Measurements from ENCODE around the gene ADAMTS15. TPM values are rescaled to one million over a fixed set of nuclear protein-coding genes. Genes with fewer than 3 reads are reported as not detected.

Gene ADAMTS15
- total RNA-seq, 1 donor from 2014 or later = 22.0 TPM

DNA sequence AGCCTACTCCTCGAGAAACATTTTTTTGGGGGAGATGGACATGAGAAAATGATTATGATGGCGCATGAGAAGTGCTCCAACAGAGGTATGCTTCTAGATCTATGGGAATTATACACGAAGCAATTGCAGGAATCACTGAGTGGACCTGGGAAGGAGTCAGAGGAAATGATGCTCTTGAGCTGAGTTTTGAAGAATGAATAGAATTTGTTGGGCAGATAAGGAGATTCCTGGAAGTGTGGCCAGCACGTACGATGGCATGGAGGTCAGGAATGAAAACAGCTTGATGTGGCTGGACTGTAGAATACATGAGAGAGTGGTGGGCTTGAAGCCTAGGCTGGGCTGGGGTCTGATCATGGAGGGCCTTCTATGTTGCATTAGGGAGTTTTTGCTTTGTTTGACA is 31.7 kb downstream of the ADAMTS15 start:
- no peak for DNase-seq (ENCODE audit: extremely low spot score, unreplicated experiment)
- peaks cover 5% of the 10 kb centered on the region for H3K4me1 Mint-ChIP-seq (ENCODE audit: unreplicated experiment)
- no peaks in the 10 kb centered on the region for H3K9me3 Mint-ChIP-seq
- no peak overlapping the region for H3K4me3 Mint-ChIP-seq
- peaks cover 4% of the 10 kb centered on the region for H3K36me3 Mint-ChIP-seq
- TF ChIP-seq, protein P1, sequence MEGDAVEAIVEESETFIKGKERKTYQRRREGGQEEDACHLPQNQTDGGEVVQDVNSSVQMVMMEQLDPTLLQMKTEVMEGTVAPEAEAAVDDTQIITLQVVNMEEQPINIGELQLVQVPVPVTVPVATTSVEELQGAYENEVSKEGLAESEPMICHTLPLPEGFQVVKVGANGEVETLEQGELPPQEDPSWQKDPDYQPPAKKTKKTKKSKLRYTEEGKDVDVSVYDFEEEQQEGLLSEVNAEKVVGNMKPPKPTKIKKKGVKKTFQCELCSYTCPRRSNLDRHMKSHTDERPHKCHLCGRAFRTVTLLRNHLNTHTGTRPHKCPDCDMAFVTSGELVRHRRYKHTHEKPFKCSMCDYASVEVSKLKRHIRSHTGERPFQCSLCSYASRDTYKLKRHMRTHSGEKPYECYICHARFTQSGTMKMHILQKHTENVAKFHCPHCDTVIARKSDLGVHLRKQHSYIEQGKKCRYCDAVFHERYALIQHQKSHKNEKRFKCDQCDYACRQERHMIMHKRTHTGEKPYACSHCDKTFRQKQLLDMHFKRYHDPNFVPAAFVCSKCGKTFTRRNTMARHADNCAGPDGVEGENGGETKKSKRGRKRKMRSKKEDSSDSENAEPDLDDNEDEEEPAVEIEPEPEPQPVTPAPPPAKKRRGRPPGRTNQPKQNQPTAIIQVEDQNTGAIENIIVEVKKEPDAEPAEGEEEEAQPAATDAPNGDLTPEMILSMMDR (conservative IDR thresholded peaks at IDR 0.05) = no peak
- H3K27ac Mint-ChIP-seq = no peak overlapping the region
- H3K27me3 Mint-ChIP-seq = peaks cover 9% of the 10 kb centered on the region

DNA sequence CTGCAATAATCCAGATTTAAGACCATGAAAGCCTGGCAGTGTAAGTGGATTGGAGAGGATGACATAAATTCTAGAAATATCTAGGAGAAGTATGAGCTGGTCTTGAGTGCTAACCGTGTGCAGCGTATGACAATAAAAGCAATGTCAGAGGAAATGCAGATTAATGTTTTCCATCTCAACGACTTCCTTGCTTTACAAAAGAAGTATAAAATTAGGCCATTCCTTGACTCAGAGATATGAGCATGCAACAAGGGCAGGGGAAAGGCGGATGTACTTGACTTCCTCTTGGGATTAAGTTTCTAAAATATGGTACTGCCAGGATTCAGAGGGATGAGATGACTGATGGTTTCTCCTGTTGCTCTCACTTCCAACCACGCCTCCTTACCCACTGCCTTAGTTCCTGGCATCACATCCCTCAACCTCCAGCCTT is 32.3 kb downstream of the ADAMTS15 start:
- Mint-ChIP-seq H3K4me1 (ENCODE audit: unreplicated experiment) (peaks cover 5% of the 10 kb centered on the region), H3K27ac (no peak overlapping the region), H3K4me3 (no peak overlapping the region), H3K36me3 (peaks cover 4% of the 10 kb centered on the region), H3K27me3 (peaks cover 9% of the 10 kb centered on the region), H3K9me3 (no peaks in the 10 kb centered on the region)
- DNase-seq (ENCODE audit: extremely low spot score, unreplicated experiment) = no peak
- TF ChIP-seq, protein P1 (conservative IDR thresholded peaks at IDR 0.05) = no peak

DNA sequence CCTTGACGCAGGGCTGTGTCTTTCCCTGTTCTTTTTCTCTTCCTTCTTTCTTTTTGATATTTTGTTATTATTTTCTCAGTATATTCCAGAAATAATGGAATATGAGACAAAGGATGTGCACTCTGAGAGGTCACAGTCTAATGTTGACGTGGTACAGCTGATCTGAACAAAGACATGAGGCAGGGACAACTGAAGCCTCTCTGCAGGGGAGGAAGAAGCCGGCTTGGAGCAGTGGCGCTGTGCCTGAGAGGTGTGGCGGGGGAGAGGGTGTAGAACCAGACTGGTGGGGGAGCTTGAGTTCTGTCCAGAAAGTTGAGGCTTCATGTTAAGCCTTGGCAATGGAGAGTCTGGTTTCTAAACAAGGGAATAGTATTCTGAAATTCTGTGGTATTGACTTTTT is 34.7 kb downstream of the ADAMTS15 start:
- TF ChIP-seq, protein P1 (conservative IDR thresholded peaks at IDR 0.05) = no peak
- Mint-ChIP-seq H3K27ac (no peak overlapping the region), H3K36me3 (peaks cover 4% of the 10 kb centered on the region), H3K4me1 (ENCODE audit: unreplicated experiment) (no peaks in the 10 kb centered on the region), H3K9me3 (no peaks in the 10 kb centered on the region), H3K27me3 (no peaks in the 10 kb centered on the region), H3K4me3 (no peak overlapping the region)
- DNase-seq (ENCODE audit: extremely low spot score, unreplicated experiment) = no peak

DNA sequence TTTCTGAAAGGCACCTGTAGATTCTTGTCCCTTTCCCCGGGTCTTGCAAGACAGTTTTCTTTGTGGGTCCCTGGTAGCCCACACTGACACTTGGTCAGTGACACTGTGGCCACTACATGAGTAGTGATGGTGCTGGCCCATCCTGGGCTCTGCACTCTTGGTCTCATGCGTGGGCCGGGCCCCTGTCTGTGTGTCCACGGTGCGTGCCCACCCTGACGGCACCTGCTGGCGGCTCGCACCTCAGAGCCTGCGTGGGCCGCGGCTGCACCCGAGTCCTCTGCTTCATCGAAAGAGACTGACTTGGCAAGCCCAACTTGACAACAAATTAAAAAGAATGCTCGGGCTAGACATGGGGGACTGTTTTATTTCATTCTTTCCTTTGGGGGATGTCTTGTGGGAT is 37.5 kb downstream of the ADAMTS15 start:
- TF ChIP-seq, protein P1 (conservative IDR thresholded peaks at IDR 0.05) = no peak
- Mint-ChIP-seq H3K27ac (no peak overlapping the region), H3K27me3 (no peaks in the 10 kb centered on the region), H3K9me3 (no peaks in the 10 kb centered on the region), H3K4me1 (ENCODE audit: unreplicated experiment) (no peaks in the 10 kb centered on the region), H3K36me3 (peaks cover 4% of the 10 kb centered on the region), H3K4me3 (no peak overlapping the region)
- DNase-seq (ENCODE audit: extremely low spot score, unreplicated experiment) = no peak

DNA sequence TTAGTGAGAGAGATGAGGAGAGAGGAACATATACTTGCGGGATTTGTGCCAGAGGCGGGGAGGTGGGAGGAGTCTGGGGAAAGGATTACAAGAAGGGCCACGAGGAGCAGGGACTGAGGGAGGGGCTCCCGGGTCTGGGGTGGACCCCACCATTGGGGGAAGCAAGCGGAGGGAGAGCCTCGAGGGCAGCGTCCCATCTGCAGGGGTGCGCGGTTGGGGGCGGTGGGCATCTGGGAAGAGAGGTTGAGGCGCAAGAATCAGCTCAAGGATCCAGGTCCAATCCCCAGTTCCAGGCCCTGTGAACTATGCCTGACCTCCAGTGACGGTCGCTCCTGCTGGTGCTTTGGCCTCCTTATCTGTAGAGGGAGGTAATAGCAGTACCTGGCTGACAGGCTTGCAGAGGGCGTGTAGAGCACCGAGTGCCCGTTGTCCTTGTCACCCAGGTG is 38.0 kb downstream of the ADAMTS15 start:
- no peak overlapping the region for H3K4me3 Mint-ChIP-seq
- no peaks in the 10 kb centered on the region for H3K9me3 Mint-ChIP-seq
- H3K36me3 Mint-ChIP-seq = peaks cover 4% of the 10 kb centered on the region
- H3K4me1 Mint-ChIP-seq (ENCODE audit: unreplicated experiment) = no peaks in the 10 kb centered on the region
- no peaks in the 10 kb centered on the region for H3K27me3 Mint-ChIP-seq
- no peak for DNase-seq (ENCODE audit: extremely low spot score, unreplicated experiment)
- TF ChIP-seq, protein P1 (conservative IDR thresholded peaks at IDR 0.05) = no peak
- H3K27ac Mint-ChIP-seq = no peak overlapping the region

All from type B pancreatic cell (in vitro differentiated cells).